GM19023 (cell line): ENCODE results near the gene SAMHD1.
"Not testable (repeated sequence)": the region's sequence is repeated elsewhere in the genome, so short reads cannot be mapped to it uniquely, and the experiment has no call there.

Source experiments
- ATAC-seq: cut with Tn5 transposase; IDR thresholded peaks from one replicate; pipeline ENCODE4 v1.9.1; 2021; ENCODE audit warnings: mild to moderate bottlenecking, moderate library complexity; ENCODE audit not compliant: unreplicated experiment

The SAMHD1 gene

DNA sequence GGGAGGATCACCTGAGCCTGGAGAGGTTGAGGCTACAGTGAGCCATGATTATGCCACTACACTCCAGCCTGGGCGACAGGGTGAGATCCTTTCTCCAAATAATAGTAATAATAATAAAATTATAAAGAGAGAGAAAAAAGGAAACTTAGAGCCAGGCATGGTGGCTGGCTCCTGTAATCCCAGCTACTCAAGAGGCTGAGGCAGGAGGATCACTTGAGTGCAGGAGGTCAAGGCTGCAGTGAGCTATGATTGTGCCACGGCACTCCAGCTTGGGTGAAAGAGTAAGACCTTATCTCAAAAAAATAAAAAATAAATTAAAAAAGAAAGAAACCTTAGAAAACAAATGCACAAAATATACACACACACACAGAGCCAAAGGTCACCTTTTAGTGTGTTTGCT lies 5.2 kb upstream of the SAMHD1 start:
- no peak for ATAC-seq

DNA sequence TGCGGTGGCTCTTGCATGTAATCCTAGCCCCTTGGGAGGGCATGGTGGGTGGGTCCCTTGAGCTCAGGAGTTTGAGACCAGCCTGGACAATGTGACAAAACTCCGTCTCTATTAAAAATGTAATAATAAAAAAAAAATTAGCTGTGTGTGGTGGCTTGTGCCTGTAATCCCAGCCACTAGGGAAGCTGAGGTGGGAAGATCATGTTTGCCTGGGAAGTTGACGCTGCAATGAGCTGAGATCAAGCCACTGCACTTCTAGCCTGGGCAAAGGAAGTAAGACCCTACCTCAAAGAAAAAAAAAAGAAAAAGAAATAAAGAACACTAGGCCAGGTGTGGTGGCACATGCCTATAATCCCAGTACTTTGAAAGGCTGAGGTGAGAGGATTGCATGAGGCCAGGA lies 4.5 kb upstream of the SAMHD1 start:
- no peak for ATAC-seq

DNA sequence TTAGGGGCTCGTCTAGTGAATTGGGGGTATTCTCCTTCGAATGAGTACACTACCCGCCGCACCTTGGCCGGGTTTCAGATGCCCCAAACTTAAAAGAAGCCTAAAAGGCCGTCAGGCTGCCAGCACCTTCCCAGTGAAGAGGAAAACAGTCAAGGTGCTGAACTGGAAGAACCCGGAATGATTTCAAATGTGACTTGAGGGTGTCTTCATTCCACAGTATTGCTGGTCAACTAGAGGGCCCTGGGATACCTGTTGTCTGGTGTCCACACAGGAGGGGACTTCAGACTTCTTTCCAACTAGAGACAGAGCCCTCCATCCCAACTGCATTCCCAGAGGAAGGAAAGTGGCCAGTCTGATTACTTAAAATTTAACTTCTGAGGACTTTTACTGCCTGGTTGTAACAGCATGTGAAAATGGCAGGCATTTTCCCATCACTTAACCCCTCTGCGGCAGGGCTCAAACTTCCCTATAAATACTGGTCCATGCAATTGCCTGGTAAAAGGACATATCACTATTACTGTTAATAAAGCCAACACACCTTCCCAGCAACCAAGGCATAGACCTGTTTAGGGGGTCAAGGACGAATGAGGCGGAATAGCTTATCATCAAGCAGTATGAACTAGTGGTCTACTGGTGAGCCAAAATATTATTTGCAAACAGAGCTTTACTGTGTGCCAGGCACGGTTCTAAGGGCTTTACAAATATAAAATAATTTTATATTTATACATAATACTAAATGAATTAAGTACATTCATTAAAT lies 651 bp upstream of the SAMHD1 start:
- no peak for ATAC-seq

DNA sequence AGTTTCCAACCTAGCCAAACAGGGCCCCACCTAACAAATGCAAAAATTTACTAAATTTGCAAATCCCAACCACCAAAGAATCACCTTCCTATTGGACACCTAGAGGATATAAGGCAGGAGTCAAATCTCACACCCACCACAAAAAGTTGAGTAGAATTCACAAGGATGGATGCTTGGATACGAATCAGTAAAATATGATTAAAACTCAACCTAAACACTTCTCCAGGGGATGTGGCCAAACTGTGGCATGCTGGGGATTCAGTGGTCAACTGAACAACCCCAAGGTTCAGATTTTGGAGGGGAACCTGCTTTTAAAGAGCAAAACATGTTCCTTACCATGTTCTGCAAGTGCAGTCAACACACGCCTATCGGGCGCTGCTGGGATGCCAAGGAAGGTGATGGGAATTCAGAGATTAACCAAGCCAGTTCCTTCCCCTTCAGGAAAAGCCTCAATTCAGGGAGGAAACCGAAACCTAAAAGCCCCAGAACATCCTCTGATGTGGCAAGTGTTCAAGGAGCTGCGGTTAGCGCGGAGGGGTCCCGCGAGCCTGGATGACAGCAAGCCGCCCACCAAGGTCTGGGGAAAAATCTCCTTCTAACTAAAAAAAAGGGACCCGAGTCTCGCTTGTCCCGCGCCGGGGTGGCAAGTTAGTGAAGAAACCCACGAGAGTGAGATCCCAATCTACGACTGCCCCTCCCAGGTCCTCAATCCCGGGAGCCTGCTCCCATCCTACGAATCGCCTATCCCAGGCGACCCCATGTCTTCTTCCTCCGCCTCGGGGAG lies 902 bp downstream of the SAMHD1 start:
- ATAC-seq, result no peak

DNA sequence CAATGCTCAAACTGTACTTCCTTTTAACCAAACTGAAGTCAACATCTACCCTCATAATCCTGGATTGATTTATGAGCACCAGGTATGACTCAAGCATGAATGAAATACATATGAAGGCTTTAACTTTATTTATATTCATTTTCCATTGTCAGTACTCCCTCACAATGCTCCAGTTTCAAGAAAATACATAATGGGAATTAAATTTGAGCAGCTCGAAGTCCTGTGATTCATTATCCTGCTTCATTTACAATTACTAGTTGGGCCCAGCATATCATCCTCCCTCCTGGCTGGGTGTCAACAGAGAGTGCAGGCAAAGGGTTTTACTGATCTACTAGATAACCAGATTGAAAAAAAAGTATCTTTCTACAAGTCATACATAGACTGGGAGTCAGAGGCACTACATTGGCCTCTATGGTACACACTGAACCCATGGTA lies 10.1 kb downstream of the SAMHD1 start:
- ATAC-seq, result no peak

DNA sequence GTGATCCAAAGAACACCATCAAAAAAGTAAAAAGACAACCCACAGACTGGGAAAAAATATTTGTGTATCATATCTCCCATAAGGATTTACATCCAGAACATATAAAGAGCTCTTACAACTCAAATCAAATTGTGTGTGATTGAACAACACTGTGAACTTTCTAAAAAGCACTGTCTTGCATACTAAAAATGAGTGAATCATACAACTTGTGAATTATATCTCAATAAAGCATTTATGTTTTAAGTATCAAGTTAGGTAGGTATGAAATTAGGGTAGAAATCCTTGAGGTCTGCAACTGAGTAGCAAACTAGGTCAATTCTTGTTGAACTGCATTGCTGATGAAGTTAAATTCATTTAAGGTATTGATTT lies 14.1 kb downstream of the SAMHD1 start:
- no peak for ATAC-seq

DNA sequence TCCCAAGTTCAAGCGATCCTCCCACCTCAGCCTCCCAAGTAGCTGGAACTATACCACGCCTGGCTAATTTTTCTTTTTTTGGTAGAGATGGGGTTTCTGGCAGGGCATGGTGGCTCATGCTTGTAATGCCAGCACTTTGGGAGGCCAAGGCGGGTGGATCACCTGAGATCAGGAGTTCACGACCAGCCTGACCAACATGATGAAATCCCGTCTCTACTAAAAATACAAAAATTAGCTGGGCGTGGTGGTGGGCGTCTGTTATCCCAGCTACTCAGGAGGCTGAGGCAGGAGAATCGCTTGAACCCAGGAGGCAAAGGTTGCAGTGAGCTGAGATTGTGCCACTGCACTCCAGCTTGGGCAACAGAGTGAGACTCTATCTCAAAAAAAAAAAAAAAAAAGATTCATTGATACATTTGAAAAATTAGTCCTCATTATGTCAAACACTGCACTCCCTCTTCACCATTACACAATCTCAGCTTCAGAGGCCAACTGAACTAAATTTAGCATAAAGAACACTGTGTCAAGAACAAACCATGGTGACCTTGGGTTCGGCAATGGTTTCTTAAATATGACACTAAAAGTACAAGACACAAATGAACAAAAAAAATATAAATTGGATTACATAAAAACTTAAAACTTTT lies 14.6 kb downstream of the SAMHD1 start:
- not testable (repeated sequence) for ATAC-seq

DNA sequence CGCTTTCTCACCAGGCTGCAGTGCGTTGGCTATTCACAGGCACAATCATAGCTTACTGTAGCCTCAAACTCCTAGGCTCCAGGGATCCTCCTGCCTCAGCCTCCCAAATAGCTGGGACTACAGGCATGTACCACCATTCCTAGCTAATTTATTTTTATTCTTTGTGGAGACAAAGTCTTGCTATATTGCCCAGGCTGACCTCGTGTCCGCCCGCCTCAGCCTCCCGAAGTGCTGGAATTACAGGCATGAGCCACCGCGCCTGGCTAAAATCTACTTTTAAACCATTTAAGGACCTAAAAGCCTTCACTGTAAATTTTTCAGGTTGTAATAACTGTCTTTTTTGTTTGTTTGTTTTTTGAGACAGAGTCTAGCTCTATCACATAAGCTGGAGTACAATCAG lies 15.2 kb downstream of the SAMHD1 start:
- ATAC-seq, result no peak

DNA sequence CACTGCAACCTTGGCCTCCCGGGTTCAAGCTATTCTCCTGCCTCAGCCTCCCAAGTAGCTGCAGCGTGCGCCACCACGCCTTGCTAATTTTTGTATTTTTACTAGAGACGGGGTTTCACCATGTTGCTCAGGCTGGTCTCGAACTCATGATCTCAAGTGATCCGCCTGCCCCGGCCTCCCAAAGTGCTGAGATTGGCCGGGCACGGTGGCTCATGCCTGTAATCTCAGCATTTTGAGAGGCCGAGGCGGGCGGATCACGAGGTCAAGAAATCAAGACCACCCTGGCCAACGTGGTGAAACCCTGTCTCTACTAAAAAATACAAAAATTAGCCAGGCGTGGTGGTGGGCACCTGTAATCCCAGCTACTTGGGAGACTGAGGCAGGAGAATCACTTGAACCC lies 17.9 kb downstream of the SAMHD1 start:
- ATAC-seq, result not testable (repeated sequence)

DNA sequence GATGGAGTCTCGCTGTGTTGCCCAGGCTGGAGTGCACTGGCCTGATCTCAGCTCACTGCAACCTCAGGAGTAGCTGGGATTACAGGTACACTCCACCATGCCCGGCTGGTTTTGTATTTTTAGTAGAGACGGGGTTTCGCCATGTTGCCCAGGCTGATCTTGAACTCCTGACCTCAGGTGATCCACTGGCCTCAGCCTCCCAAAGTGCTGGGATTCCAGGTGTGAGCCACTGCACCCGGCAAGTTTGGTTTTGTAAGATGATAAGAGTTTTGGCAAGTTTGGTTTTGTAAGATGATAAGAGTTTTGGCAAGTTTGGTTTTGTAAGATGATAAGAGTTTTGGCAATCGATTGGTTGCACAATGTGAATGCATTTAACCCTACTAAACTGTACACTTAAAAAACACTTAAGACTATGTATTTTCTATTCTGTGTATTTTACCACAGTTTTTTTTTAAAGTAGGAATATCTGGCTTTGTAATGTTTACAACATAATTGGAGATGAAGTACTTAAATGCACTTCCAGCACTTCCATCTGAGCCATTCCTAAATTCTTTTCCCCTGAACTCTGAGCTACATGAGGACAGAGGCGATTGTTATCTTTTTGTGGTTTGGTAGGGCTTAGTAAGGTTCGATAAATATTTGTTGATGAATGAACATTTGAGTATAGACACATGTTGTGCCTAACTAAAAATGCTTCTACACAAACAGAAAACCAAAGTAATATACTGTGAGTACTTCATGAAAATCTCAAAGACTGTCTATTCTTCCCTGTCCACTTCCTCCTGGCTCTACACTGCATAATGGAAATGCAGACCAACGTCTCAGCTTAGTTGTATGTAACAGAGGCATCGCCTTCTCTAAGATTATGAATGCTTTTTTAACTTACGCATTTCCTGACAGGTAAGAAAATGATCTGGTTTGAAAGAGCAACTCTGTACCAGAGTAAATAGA lies 18.8 kb downstream of the SAMHD1 start:
- ATAC-seq, result no peak

DNA sequence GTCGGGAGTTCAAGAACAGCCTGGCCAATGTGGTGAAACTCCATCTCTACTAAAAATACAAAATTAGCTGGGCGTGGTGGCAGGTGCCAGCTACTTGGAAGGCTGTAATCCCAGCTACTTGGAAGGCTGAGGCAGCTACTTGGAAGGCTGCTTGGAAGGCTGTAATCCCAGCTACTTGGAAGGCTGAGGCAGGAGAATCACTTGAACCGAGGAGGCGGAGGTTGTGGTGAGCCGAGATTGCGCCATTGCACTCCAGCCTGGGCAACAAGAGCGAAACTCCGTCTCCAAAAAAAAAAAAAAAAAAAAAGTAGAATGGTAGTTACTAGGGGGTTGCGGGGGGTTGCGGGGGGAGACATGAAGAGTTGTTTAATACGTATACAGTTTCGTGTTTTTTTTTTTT lies 19.4 kb downstream of the SAMHD1 start:
- not testable (repeated sequence) for ATAC-seq

DNA sequence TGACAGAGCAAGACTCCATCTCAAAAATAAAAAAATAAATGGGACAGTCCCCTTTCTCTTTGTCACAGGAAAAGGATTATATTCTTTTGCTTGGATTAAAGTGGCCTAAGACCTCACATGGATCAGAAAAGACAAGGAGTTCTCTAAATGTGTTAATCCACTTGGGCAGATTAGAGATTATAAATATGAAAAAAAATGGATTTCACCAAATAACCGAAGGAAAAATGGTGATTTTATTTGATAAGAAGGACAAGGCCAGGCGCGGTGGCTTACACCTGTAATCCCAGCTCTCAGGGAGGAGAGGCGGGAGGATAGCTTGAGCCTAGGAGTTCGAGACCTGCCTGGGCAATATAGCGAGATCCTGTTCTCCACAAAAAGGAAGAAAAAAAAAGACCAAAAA lies 21.8 kb downstream of the SAMHD1 start:
- no peak for ATAC-seq

DNA sequence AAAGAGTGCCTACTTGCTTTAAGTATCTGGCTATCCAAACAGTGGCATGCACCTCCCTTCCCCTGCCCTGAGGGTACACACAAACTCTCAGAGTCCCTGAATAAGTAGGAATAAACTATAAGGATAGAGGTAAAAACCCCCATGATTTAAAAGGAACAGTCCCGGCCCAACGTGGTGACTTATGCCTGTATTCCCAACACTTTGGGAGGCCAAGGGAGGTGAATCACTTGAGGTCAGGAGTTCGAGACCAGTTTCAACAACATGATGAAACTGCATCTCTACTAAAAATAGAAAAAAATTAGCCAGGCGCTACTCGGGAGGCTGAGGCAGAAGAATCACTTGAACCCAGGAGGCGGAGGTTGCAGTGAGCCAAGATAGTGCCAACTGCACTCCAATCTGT lies 22.2 kb downstream of the SAMHD1 start:
- ATAC-seq, result no peak

DNA sequence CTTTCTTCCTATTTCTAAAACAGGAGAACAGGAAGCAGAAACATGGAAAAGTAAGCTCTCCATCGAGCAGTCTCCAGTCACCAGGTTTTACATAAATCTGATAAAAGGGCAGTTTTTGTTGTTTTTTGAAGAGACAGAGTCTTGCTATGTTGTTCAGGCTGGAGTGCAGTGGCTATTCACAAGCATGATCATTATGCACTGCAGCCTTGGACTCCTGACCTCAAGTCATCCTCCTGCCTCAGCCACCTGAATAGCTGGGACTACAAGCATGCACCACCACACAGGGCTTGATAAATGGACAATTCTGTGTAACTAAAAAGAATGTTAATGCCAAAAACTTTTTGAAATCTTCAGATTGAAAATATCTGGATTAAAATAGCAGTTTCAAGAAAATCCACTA lies 23.8 kb downstream of the SAMHD1 start:
- no peak for ATAC-seq

DNA sequence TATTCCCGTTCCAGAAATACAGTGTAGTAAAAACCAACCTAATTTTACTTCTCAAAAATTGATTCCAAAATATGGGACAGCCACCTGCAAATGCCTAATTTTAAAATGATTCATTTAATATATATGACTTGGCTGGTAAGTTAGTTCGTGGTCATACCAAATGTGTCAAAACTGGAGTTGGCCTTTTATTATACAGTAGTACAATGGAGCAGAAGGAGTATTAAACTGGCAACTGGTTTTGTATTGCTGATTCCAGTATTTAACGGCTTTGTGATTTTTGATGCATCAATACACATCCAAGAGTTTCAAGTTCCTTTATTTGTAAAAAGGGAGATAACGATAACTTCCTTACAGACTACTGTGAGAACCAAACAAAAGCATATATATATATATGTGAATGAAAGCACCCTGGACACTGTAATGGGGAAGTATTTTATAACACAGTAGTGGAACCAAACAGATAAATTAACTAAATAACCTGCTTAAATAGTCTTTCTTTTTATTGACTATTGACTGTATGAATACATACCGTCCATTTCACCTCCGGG lies 24.8 kb downstream of the SAMHD1 start:
- ATAC-seq, result no peak

DNA sequence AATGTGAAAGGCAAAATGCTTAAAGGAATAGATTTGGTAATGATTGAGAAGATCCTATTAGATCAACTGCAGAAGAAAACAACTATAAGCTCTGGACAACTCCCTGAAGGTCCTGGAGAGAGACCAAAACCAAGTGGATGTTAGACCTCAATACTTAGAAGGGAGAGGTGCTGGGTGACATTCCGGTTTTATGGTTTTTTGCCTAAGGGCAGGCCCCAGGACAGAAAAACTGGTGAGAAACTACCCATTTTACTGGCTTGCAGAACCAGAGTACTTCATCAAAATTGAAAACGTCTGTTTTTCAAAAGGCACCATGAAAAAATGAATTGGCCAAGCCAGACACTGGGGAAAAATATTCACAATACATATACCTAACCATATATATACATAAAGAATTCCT lies 26.3 kb downstream of the SAMHD1 start:
- ATAC-seq, result no peak

DNA sequence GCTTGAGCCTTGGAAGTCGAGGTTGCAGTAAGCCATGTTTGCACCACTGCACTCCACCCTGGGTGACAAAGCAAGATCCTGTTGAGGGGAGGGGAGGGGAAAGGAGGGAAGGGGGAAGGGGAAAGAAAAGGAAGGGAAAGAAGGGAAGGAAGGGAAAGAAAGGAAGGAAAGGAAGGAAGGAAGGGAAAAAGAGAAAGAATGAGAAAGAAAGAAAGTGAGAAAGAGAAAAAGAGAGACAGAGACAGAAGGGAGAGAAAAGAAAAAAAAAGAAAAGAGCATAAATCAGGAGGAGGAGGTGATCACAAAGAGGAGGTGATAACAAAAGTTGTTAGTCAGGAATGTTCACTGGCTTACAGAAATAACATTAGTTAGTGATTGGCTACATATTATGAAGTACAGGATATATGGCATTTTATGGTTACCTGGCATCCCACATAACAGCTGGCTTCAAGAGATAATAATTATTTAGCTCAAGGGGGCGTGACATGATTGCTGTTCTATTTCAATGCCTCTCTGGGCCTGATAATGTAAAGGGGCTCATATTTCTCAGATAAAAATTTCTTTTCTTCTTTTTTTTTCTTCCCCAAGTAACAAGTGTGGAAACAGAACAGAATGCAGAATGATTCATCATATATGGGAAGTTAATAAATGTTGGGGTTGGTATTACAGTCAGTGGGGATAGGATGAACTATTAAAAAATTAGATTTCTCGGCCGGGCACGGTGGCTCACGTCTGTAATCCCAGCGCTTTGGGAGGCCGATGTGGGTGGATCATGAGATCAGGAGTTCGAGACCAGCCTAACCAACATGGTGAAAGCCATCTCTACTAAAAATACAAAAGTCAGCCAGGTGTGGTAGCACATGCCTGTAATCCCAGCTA lies 27.1 kb downstream of the SAMHD1 start:
- no peak for ATAC-seq

DNA sequence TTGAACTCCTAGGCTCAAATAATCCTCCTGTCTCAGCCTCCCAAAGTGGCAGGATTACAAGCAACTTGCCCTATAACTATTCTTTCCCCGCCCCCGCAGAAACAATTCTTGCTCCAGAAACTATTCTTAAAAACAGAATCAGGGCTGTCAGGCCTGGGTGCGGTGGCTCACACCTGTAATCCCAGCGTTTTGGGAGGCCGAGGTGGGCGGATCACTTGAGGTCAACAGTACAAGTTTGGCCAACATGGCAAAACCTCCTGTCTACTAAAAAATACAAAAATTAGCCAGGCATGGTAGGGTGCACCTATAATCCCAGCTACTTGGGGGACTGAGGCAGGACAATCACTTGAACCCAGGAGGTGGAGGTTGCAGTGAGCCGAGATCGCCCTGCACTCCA lies 31.2 kb downstream of the SAMHD1 start:
- ATAC-seq, result no peak

DNA sequence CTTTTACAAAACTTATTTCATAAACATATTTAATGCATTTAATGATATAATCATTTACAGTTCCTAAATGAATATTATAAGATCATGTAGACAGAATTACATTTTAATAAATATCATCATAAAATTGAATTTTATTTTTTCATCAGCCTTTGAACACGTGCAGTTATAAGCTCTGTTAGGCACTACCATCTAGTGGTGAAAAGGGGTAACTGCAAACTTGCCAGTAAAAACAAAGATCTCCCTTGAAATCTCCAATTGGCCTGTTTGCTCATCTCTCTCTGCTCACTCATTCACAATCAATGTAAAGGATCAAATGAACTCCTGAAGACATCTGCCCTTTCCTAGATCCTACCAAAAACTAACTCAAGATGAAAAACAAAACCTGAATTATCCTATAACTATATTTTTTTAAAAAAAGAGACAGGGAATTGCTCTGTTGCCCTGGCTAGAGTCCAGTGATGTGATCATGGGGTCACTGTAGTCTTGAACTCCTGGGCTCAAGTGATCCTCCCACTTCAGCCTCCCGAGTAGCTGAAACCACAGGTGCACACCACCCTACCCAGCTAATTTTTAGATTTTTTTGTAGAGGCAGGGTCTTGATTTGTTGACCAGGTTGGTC lies 31.7 kb downstream of the SAMHD1 start:
- ATAC-seq, result no peak
